Endothelial cell (in vitro differentiated cells): ENCODE data around the gene PRR15. TPM values are rescaled to one million over a fixed set of nuclear protein-coding genes. Genes with fewer than 3 reads are reported as not detected.

ENCODE experiments used
- DNase-seq: peaks from one replicate; pipeline ENCODE4 v3.0.0; 2021; ENCODE audit warnings: low spot score
- H3K27ac Mint-ChIP-seq: one replicate; pipeline ENCODE4 v1.8.0; 2021; ENCODE audit warnings: mixed read lengths, inconsistent platforms; ENCODE audit not compliant: unreplicated experiment
- H3K27me3 Mint-ChIP-seq: one replicate; pipeline ENCODE4 v1.8.0; 2021; ENCODE audit warnings: mild to moderate bottlenecking, moderate library complexity, mixed read lengths, inconsistent platforms; ENCODE audit not compliant: unreplicated experiment
- H3K36me3 Mint-ChIP-seq: one replicate; pipeline ENCODE4 v1.8.0; 2021; ENCODE audit warnings: mild to moderate bottlenecking, low read depth, mixed read lengths, inconsistent platforms; ENCODE audit not compliant: unreplicated experiment
- H3K4me1 Mint-ChIP-seq: one replicate; pipeline ENCODE4 v1.8.0; 2021; ENCODE audit warnings: mild to moderate bottlenecking, mixed read lengths, inconsistent platforms; ENCODE audit not compliant: unreplicated experiment
- H3K4me3 Mint-ChIP-seq: one replicate; pipeline ENCODE4 v1.8.0; 2021; ENCODE audit warnings: mild to moderate bottlenecking, mixed read lengths, inconsistent platforms; ENCODE audit not compliant: unreplicated experiment
- H3K9me3 Mint-ChIP-seq: one replicate; pipeline ENCODE4 v1.8.0; 2021; ENCODE audit warnings: mixed read lengths, inconsistent platforms; ENCODE audit not compliant: unreplicated experiment
- total RNA-seq: library from RNA; stranded (reverse); fragmentation: NEBNext Ultra II Directional; extraction: Animal tissue kit (Norgen Biotek cat#: 25700); gene quantifications from one replicate; pipeline ENCODE4 v1.2.1, GENCODE V29; 2021; ENCODE audit not compliant: unreplicated experiment
- TF ChIP-seq, protein P1 (sequence below): fragments of 200-600 bp; sonication (generic); IDR thresholded peaks from one replicate; pipeline ENCODE4 v1.5.0; 2021; ENCODE audit warnings: antibody characterized with exemption; ENCODE audit not compliant: unreplicated experiment

PRR15 gene
- total RNA-seq, 1 donor from 2014 or later, result 2.9 TPM

DNA sequence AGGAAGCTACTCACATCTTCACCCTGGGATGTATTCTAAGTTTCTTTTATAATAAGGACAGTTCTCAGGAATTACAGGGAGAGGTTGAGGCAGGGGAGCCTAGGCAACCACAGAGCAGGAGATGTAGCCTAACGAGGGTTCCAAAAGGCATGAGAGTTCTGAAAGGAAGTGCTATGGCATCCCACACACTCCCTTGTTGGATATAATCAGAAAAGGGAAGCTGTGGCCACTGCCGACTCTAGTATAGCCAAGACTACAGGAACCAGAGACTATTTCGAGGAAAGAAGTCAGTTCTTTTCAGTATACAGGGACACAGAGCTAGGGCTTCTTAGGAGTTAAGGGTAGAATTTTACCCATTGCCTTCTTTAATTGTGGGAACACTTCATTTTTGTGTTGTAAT is 11.0 kb downstream of the PRR15 start:
- Mint-ChIP-seq H3K9me3 (peaks cover 7% of the 10 kb centered on the region), H3K36me3 (peaks cover 25% of the 10 kb centered on the region), H3K27ac (no peak overlapping the region), H3K4me1 (no peaks in the 10 kb centered on the region), H3K27me3 (no peaks in the 10 kb centered on the region), H3K4me3 (no peak overlapping the region)
- no peak for DNase-seq
- TF ChIP-seq, protein P1, sequence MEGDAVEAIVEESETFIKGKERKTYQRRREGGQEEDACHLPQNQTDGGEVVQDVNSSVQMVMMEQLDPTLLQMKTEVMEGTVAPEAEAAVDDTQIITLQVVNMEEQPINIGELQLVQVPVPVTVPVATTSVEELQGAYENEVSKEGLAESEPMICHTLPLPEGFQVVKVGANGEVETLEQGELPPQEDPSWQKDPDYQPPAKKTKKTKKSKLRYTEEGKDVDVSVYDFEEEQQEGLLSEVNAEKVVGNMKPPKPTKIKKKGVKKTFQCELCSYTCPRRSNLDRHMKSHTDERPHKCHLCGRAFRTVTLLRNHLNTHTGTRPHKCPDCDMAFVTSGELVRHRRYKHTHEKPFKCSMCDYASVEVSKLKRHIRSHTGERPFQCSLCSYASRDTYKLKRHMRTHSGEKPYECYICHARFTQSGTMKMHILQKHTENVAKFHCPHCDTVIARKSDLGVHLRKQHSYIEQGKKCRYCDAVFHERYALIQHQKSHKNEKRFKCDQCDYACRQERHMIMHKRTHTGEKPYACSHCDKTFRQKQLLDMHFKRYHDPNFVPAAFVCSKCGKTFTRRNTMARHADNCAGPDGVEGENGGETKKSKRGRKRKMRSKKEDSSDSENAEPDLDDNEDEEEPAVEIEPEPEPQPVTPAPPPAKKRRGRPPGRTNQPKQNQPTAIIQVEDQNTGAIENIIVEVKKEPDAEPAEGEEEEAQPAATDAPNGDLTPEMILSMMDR, result no peak

DNA sequence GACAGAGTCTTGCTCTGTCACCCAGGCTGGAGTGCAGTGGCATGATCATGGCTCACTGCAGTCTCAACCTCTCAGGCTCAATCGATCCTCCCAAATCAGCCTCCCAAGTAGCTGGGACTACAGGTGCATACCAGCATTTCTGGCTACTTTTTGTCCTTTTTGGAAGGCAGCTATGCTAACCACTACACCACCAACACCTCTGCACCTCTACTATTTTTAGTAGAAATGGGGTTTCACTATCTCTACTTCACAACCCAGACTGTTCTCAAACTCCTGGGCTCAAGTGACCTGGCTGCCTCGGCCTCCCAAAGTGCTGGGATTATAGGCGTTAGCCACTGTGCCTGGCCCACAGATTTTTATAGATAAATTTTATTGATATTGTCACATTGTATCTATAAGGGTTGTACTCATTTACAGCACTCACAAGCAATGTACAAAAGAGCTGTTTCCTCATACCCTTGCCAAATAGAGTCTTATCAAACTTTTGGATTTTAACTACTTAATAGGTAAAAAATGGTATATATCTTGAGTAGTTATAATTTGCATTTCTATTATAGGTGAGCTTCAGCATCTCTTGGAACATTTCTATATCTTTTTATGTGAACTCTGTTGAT is 23.7 kb downstream of the PRR15 start:
- TF ChIP-seq, protein P1, result no peak
- Mint-ChIP-seq H3K9me3 (no peaks in the 10 kb centered on the region), H3K27ac (no peak overlapping the region), H3K36me3 (no peaks in the 10 kb centered on the region), H3K27me3 (peaks cover 3% of the 10 kb centered on the region), H3K4me3 (no peak overlapping the region), H3K4me1 (no peaks in the 10 kb centered on the region)
- no peak for DNase-seq

DNA sequence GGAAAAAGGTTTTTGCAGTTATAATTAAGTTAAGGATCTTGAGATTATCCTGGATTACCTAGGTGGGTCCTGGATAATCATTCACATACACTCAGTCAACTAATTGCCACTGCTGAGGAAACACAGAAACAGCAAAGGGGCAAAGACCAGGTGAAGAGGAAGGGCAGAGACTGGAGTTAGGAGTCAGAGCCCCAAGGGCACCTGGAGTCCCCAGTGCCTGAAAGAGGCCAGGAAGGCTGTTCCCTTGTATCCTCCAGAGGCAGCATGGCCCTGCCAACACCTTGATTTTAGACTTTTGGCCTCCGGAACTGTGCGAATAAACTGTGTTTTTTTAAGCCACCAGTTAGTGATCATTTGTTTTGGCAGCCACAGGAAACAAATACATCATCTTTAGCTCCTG is 24.6 kb downstream of the PRR15 start:
- H3K36me3 Mint-ChIP-seq, result no peaks in the 10 kb centered on the region
- no peak overlapping the region for H3K27ac Mint-ChIP-seq
- H3K4me1 Mint-ChIP-seq, result no peaks in the 10 kb centered on the region
- no peak for DNase-seq
- no peak overlapping the region for H3K4me3 Mint-ChIP-seq
- no peaks in the 10 kb centered on the region for H3K9me3 Mint-ChIP-seq
- TF ChIP-seq, protein P1, result no peak
- H3K27me3 Mint-ChIP-seq, result peaks cover 3% of the 10 kb centered on the region

DNA sequence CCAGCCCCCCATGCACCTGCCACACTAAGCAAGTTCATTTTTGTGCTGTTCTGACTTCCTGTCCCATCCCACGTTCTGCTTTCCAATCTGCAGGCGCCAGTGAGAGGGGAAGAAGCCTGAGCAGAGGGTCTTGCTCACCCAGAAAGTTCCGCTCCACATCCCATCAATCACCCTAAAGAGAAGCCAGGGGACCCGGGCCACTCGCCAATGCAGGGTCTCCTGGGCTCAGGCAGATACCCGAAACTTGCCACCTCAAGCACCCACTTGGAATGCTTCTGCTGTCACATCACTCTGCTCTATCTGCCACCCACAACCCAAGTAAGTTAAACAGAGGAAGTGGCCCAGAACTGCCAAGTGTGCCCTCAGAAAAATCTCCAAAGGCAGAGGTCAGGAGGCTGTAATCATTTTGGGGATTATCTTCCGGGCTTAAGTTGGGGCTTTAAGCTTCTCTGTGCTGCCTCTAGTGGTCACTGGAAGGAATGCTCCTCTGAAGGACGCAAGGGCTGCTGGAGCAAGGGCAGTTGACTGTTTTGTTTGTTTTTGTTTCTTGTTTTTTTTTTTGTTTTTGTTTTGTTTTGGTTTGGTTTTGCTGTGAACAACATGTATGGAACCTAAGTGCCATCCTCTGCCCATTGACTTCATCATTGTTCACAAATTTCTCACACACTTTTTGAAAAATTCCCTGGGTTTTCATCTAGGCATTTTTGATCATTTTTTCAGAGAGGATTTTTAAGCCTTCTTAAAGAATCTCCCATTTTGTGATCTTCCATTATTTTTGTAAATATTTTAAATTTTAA is 25.5 kb downstream of the PRR15 start:
- no peak overlapping the region for H3K4me3 Mint-ChIP-seq
- TF ChIP-seq, protein P1, result peak; percentile 70
- peaks cover 3% of the 10 kb centered on the region for H3K27me3 Mint-ChIP-seq
- DNase-seq, result peak; percentile 48
- H3K4me1 Mint-ChIP-seq, result no peaks in the 10 kb centered on the region
- no peak overlapping the region for H3K27ac Mint-ChIP-seq
- no peaks in the 10 kb centered on the region for H3K9me3 Mint-ChIP-seq
- H3K36me3 Mint-ChIP-seq, result no peaks in the 10 kb centered on the region

DNA sequence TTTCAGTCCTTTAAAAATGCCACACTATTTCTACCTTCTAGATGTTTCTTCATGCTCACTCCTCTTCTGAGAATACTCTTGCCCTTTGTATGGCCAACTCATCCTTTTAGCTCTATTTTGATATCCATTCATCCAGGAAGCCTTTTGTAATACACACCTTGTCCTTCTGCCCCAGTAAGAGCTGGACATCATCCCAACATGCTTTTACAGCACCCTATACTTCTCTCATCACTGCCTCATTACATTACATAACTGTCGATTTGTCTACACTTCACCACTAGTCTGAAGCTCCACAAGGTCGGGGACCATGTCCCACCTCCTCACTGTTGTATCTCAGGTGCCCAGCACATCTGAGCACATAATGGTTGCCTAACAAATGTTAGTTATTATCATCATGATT is 29.2 kb downstream of the PRR15 start:
- no peaks in the 10 kb centered on the region for H3K4me1 Mint-ChIP-seq
- no peaks in the 10 kb centered on the region for H3K9me3 Mint-ChIP-seq
- H3K27me3 Mint-ChIP-seq, result peaks cover 3% of the 10 kb centered on the region
- no peak for DNase-seq
- H3K4me3 Mint-ChIP-seq, result no peak overlapping the region
- no peak overlapping the region for H3K27ac Mint-ChIP-seq
- H3K36me3 Mint-ChIP-seq, result no peaks in the 10 kb centered on the region
- TF ChIP-seq, protein P1, result no peak
